Fibroblast of peridontal ligament (primary cell): ENCODE results near the gene NUP214.
A peak's percentile ranks its signal among the peaks of the same experiment; 100 is the strongest.
"Not testable (repeated sequence)": the region's sequence is repeated elsewhere in the genome, so short reads cannot be mapped to it uniquely, and the experiment has no call there.

Experiments
- DNase-seq: peaks from one replicate; pipeline ENCODE4 v3.0.0-alpha.2; 2010; ENCODE audit errors: extremely low read depth

The NUP214 gene

GRCh38 chr9:131193051-131193450, 67.7 kb downstream of the NUP214 start:
- DNase-seq: no peak

DNA sequence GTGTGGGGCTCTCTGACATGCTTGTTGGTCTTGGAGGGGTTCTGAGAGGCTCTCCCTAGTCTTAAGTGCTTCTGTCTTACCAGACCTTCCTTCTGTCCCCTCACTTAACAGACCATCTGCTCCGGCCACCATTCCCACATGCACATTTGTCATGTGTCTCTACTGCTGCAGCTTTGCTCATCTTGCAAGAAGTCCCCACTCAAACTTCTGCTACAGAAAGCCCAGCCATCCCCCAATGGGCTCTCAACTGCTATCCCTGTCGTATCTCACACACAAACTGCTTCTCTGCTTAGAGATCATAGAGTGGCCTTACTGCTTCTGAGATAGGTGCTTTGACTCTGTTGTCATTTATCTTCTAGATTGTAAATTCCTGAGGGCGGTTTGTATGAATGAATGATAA, 69.4 kb downstream of the NUP214 start:
- DNase-seq: no peak

DNA sequence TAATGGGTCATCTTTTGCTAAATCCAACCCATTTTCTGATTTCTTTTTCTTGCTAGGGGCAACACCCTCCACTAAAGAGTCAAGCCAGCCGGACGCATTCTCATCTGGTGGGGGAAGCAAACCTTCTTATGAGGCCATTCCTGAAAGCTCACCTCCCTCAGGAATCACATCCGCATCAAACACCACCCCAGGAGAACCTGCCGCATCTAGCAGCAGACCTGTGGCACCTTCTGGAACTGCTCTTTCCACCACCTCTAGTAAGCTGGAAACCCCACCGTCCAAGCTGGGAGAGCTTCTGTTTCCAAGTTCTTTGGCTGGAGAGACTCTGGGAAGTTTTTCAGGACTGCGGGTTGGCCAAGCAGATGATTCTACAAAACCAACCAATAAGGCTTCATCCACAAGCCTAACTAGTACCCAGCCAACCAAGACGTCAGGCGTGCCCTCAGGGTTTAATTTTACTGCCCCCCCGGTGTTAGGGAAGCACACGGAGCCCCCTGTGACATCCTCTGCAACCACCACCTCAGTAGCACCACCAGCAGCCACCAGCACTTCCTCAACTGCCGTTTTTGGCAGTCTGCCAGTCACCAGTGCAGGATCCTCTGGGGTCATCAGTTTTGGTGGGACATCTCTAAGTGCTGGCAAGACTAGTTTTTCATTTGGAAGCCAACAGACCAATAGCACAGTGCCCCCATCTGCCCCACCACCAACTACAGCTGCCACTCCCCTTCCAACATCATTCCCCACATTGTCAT, 72.0 kb downstream of the NUP214 start:
- no peak for DNase-seq

DNA sequence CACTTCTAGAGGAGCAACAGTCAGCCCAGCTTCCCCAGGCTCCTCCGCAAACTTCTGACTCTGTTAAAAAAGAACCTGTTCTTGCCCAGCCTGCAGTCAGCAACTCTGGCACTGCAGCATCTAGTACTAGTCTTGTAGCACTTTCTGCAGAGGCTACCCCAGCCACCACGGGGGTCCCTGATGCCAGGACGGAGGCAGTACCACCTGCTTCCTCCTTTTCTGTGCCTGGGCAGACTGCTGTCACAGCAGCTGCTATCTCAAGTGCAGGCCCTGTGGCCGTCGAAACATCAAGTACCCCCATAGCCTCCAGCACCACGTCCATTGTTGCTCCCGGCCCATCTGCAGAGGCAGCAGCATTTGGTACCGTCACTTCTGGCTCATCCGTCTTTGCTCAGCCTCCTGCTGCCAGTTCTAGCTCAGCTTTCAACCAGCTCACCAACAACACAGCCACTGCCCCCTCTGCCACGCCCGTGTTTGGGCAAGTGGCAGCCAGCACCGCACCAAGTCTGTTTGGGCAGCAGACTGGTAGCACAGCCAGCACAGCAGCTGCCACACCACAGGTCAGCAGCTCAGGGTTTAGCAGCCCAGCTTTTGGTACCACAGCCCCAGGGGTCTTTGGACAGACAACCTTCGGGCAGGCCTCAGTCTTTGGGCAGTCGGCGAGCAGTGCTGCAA, 72.8 kb downstream of the NUP214 start:
- DNase-seq: no peak

DNA sequence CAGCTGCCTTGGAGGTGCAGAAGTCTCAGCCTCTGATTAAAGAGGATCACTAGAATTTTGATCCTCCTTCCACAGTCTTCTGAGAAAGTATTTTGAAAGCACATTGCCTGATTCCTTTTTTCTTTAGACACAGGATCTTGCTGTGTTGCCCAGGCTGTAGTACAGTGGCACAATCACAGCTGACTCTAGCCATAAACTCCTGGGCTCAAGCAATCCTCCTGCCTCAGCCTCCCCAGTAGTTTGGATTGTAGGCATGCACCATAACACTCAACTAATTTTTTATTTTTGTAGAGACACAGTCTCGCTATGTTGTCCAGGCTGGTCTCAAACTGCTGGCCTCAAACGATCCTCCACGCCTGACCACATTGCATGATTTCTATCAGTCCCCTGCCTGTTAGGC, 76.5 kb downstream of the NUP214 start:
- no peak for DNase-seq

- DNase-seq: no peak
These were observed 78.2 kb downstream of the NUP214 start for GRCh38 chr9:131203431-131204218.

- DNase-seq: no peak
These were observed 78.9 kb downstream of the NUP214 start for GRCh38 chr9:131204285-131204684.

DNA sequence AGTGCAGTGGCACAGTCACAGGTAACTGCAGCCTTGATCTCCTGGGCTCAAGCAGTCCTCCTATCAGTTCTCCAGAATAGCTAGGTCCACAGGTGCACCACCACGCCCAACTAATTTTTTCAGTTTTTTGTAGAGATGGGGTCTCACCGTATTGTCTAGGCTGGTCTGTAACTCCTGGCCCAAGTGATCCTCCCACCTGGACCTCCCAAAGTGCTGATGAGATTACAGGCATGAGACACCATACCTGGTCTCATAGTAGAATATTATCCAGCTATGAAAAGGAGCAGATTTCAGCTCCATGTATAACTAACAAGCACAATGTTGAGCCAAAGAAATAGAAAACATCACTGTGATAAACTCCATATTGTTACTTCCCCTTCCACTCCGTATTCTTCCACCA, 81.1 kb downstream of the NUP214 start:
- DNase-seq: no peak

DNA sequence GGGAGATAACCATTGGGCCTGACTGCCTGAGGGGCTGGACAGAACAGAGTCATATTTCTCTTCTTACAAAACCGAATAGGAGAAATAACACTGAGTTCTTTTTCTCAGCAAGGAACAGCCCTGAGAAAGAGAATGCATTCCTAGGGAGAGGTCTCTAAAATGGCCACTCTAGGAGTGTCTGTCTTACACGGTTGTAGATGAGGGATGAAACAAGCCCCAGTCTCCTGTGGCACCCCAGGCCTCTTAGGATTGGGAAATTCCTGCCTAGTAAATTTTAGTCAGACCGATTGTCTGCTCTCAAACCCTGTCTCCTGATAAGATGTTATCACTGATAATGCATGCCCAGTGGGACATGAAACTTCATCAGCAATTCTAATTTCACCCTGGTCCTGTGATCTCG, 86.5 kb downstream of the NUP214 start:
- not testable (repeated sequence) for DNase-seq

DNA sequence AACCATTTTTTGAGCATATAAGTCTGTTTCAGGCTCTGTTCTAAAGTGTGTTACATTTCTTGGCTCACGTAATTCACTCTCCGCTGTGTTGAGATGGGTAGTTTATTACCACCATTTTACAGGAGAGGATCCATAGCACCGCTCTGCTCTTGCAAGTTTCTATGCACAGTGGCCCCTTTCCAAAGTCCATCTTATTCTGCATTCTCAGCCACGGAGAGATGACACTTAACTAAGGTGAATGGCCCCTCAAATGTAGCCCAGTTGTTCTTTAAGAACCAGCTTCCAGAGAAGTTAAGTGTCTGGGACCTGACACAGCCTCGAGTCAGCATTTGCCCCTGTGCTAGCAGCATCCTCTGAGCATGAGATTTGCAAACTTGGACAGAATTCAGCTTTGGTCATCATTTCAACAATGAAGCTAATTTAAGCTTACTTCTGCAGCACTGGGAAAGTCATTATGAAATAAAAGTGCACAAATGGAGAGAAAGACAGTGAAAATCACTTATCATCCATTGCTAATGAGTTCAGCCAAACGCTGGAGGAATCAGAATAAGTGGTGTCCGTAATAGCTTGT, 89.0 kb downstream of the NUP214 start:
- DNase-seq: peak; percentile 49

GRCh38 chr9:131214876-131215275, 89.5 kb downstream of the NUP214 start:
- no peak for DNase-seq

DNA sequence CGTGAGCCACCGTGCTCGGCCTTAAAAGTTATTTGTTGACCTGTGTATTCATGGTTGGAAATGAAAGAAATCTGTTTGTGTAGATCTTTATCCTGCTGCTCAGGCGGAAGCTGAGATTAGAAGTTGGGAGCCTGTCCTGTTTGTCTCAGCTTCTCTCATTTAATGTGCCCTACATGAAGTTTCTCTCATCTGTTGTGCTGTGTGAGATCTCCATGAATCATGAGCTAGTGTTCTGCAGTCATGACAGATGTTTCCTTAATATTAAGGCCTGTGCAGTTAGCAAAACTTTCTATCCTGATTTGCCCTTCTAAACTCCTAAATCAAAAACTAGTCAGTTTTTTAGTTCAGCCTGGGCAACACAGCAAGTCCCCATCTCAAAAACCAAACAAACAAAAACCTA, 91.4 kb downstream of the NUP214 start:
- no peak for DNase-seq

DNA sequence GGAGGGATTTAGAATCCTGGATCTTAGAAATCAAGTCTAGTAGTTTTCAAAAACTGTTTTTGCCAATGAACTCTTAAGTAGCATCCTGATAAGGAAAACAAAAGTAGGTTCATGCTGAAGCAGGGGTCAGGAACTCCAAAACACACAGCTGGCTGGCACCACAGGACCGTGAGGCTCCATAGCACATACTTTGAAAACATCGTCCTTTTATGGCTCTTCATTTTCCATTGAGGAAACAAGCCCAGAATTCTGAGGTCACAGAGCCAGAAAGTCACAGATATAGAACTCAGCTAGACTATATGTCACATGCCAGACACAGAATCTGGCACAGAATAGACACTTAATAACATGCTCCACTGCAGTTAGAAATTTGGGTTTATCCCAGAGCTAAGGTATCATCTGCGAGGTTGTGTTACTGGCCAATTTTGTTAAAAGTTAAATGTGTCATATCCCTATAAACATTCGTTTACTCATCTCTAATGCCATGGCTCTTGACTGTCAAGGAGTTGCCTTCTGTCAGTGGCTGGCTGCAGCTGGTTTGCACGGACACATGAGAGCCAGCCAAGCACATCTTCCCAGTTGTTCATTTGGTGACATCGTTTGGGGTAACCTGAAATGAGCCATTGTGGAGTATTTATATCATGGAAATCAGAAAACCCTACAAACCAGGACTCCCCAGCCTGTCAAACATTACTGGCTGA, 92.1 kb downstream of the NUP214 start:
- no peak for DNase-seq

DNA sequence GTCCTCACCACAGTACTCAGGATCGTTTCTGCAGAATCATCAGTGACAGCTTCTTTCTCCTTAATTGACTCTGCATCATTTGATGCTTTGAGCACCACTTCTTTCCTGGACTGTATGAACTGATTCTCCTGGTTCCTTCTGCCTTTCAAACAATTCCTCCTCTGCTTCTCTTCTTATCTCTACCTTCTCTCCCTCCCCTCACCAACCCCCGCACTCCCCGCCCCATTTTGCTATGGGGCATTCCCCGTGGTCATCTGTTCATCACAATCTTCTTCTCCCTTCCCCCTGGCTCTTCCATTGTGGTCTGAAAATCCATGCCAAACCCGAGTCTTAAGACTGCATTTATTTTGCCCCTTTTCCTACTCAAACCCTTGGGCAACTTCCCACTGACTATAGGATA, 93.0 kb downstream of the NUP214 start:
- DNase-seq: no peak

DNA sequence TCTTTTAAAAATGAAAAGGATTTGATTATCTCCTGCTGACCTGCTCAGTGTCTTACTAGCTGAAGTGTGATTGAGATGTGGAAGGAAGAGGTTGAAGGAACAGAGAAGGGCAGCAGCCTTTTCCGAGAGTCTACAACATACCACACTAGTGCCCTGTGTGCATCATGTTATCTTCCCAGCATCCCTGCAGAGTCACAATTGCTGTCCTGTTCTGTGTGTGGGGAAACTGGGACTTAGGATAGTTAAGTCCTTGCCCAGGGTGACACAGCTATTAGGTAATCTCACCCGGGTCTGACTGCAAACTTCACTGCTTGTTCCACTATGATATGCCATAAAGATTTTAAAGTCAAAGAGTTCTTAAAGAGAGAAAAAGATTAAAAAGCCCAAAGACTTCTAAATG, 95.1 kb downstream of the NUP214 start:
- no peak for DNase-seq

DNA sequence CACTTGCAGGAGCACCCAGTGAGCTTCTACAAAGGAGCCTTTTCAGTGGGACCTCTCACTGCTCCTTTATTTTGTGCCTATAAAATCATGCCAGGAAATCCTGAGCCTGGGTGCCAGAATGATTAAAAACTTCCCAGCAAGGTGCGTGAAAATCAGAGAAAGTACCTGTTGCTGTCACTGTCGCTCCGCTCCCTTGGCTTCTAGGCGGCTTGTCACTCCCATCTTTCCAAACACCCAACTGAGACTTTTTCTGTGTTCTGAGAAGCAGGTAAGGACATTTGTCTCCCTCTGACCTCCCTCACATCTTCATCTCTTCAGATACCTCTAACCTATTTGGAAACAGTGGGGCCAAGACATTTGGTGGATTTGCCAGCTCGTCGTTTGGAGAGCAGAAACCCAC, 97.1 kb downstream of the NUP214 start:
- no peak for DNase-seq

GRCh38 chr9:131226226-131226625, 100.8 kb downstream of the NUP214 start:
- no peak for DNase-seq

GRCh38 chr9:131227112-131227958, 101.9 kb downstream of the NUP214 start:
- DNase-seq: no peak

DNA sequence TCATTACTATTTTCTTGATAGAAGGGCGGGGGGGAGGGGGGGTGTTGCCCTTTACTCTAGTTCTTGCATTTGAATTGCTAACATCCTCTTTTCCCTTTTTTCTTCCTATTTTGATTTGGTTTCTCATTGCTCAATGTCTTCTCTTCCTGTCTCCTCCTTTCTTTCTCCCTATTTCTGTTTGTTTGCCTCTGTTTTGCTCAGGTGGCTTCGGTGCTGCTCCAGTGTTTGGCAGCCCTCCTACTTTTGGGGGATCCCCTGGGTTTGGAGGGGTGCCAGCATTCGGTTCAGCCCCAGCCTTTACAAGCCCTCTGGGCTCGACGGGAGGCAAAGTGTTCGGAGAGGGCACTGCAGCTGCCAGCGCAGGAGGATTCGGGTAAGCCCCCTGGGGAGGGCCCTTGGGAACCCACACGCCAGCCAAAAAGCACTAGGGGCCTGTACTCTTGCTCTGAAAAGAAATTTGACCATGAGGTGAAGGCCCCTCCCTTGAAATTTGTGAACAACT, 102.6 kb downstream of the NUP214 start:
- DNase-seq: no peak

GRCh38 chr9:131228988-131229387, 103.6 kb downstream of the NUP214 start:
- DNase-seq: no peak

- no peak for DNase-seq
These were observed 108.2 kb downstream of the NUP214 start for GRCh38 chr9:131233556-131233955.
